ENCODE measurements around the gene GPS2. TPM values are rescaled to one million over a fixed set of nuclear protein-coding genes. Genes with fewer than 3 reads are reported as not detected.

The GPS2 gene
- total and polyA plus RNA-seq, 11 donors = 51.0 to 118 (median 62.3) TPM

GRCh38 chr17:7279448-7279847, 35.7 kb downstream of the GPS2 start:
- WGBS, 4 donors = 87 to 92% (median 88%) methylated on average over 8 of the region's 8 CpGs

GRCh38 chr17:7266784-7267183, 48.4 kb downstream of the GPS2 start:
- Histone ChIP-seq H3K36me3 (no peaks in the 10 kb centered on the region), H3K9me3 (no peaks in the 10 kb centered on the region), H3K27ac (no peak overlapping the region), H3K4me1 (peaks cover 0 to 20% (median 13%) of the 10 kb centered on the region in 12 donors), H3K27me3 (peaks cover 12 to 48% (median 26%) of the 10 kb centered on the region in 9 donors), H3K4me3 (no peak overlapping the region)
- WGBS, 4 donors = 59 to 78% (median 68%) methylated on average over 1 of the region's 1 CpG
- DNase-seq (no peak), ATAC-seq (no peak)
- intact Hi-C loops (cut with DNase I) = no loop called here
- TF ChIP-seq CTCF (IDR thresholded peaks at IDR 0.05) (no peak), POLR2A (IDR thresholded peaks at IDR 0.05) (no peak)

More at GRCh38 chr17:7279448-7279847, 35.7 kb downstream of the GPS2 start:
- Histone ChIP-seq H3K4me1 (peaks cover 4 to 39% (median 21%) of the 10 kb centered on the region in 12 donors), H3K9me3 (no peaks in the 10 kb centered on the region), H3K27me3 (peaks cover 0 to 24% (median 3%) of the 10 kb centered on the region in 9 donors), H3K36me3 (peaks cover 0 to 10% (median 1%) of the 10 kb centered on the region in 9 donors), H3K4me3 (no peak overlapping the region), H3K27ac (no peak overlapping the region)
- no peak for DNase-seq
- intact Hi-C loops (cut with DNase I) = loop anchor here in 3 of 10 donors (5.0 to 10.0 kb wide), 2 partner anchors 65 to 68 kb away; no protein-coding TSS in a partner anchor
- no peak for ATAC-seq
- no peak for TF ChIP-seq CTCF (IDR thresholded peaks at IDR 0.05)
- no peak for TF ChIP-seq POLR2A (IDR thresholded peaks at IDR 0.05)

GRCh38 chr17:7263801-7264078, 51.4 kb downstream of the GPS2 start:
- peak overlapping the region in 2 of 12 donors; percentile 26 to 64 for H3K4me3 ChIP-seq

More at GRCh38 chr17:7263801-7264078, 51.4 kb downstream of the GPS2 start:
- WGBS, 4 donors = 49 to 66% (median 56%) methylated on average over 4 of the region's 4 CpGs
- peaks cover 0 to 36% (median 23%) of the 10 kb centered on the region in 12 donors for H3K4me1 ChIP-seq
- H3K9me3 ChIP-seq = no peaks in the 10 kb centered on the region
- intact Hi-C loops (cut with DNase I) = no loop called here
- peaks cover 0 to 13% (median 8%) of the 10 kb centered on the region in 9 donors for H3K36me3 ChIP-seq
- ATAC-seq = no peak
- TF ChIP-seq CTCF (IDR thresholded peaks at IDR 0.05) (no peak), POLR2A (IDR thresholded peaks at IDR 0.05) (no peak)
- DNase-seq = no peak
- peaks cover 18 to 62% (median 36%) of the 10 kb centered on the region in 9 donors for H3K27me3 ChIP-seq
- H3K27ac ChIP-seq = no peak overlapping the region

Data from heart left ventricle (tissue), 16 donors.